Body of pancreas (tissue), 4 donors: ENCODE measurements around the gene NET1.

ENCODE experiments used
- CTCF ChIP-seq, 7 experiments: fragments of 450-650 bp in 4 of 7; fragments of 200-600 bp in 3 of 7; sonication (generic) in 3 of 7; IDR thresholded peaks; one replicate each; pipeline ENCODE4 v1.5.1; 2016 to 2019; ENCODE audit warnings: antibody characterized with exemption in 7 of 7
- POLR2A ChIP-seq, 3 donors: fragments of 450-650 bp; IDR thresholded peaks; one replicate each; pipeline ENCODE4 v1.6.1; 2016; ENCODE audit warnings: antibody characterized with exemption in 3 of 3, mild to moderate bottlenecking in 2 of 3

DNA sequence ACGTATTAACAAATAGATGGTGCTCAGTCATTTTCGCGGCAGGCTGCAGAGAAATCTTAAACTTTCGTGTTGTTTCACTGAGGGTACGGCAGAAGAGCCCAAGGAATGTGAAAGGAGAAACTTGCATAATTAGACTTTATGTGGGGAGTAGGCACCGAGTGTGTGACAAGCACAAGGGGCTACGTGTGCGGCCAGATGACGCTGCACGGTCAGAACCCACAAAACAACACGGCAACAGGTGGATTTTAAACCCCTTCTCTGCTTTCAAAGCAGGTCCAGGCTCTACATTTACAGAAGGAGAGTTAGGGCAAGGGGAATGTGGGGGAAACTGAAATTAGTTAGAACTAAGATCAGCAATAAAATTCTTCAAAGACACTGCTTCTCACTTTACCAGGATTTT lies 48.0 kb upstream of the NET1 start:
- no peak for TF ChIP-seq CTCF (IDR thresholded peaks at IDR 0.05)
- TF ChIP-seq POLR2A (IDR thresholded peaks at IDR 0.05) = no peak
